Muscle of arm (tissue), 12 donors: ENCODE measurements around the gene COQ9. TPM values are rescaled to one million over a fixed set of nuclear protein-coding genes. Genes with fewer than 3 reads are reported as not detected.
A peak's percentile ranks its signal among the peaks of the same experiment; 100 is the strongest.

Experiments used
- DNase-seq: peaks from one replicate; pipeline ENCODE4 v3.0.0-alpha.2; 2013
- polyA plus RNA-seq, 12 donors: library from polyadenylated mRNA; unstranded; fragments of 120-200 nt; gene quantifications; one replicate each; pipeline ENCODE4 v1.2.1, GENCODE V29; 2013; ENCODE audit not compliant: insufficient read length in 12 of 12

The COQ9 gene
- polyA plus RNA-seq, 12 donors = 55.0 to 81.0 (median 65.5) TPM; not detected in 1

GRCh38 chr16:57469917-57470470, 22.7 kb downstream of the COQ9 start:
- no peak for DNase-seq

- no peak for DNase-seq
Measured at GRCh38 chr16:57470711-57471110, 23.4 kb downstream of the COQ9 start.

GRCh38 chr16:57471209-57471608, 23.9 kb downstream of the COQ9 start:
- no peak for DNase-seq

GRCh38 chr16:57471852-57472664, 24.8 kb downstream of the COQ9 start:
- DNase-seq = no peak

- no peak for DNase-seq
Measured at GRCh38 chr16:57472665-57473060, 25.4 kb downstream of the COQ9 start.

- no peak for DNase-seq
Measured at GRCh38 chr16:57473176-57473840, 26.0 kb downstream of the COQ9 start.

GRCh38 chr16:57473906-57474305, 26.6 kb downstream of the COQ9 start:
- no peak for DNase-seq

- DNase-seq = no peak
Measured at GRCh38 chr16:57474671-57475661, 27.7 kb downstream of the COQ9 start.

- DNase-seq = no peak
Measured at GRCh38 chr16:57475711-57476339, 28.5 kb downstream of the COQ9 start.

- no peak for DNase-seq
Measured at GRCh38 chr16:57476546-57477410, 29.5 kb downstream of the COQ9 start.

- DNase-seq = no peak
Measured at GRCh38 chr16:57477531-57478202, 30.4 kb downstream of the COQ9 start.

- DNase-seq = no peak
Measured at GRCh38 chr16:57478396-57479204, 31.3 kb downstream of the COQ9 start.

GRCh38 chr16:57479205-57479975, 32.1 kb downstream of the COQ9 start:
- peak; percentile 68 for DNase-seq

GRCh38 chr16:57479976-57480753, 32.9 kb downstream of the COQ9 start:
- DNase-seq = no peak

- DNase-seq = no peak
Measured at GRCh38 chr16:57480754-57481230, 33.5 kb downstream of the COQ9 start.

- DNase-seq = no peak
Measured at GRCh38 chr16:57481421-57481820, 34.1 kb downstream of the COQ9 start.
